SK-N-SH treated with all-trans-retinoic acid at 6 μM for 48 hours (cell line): ENCODE data around the gene POLR1D.

Experiments
- ISL1 ChIP-seq: fragments of 250-450 bp; sonication (Bioruptor Pico); IDR thresholded peaks from 2 replicates; pipeline ENCODE4 v2.1.2; 2022; ENCODE audit warnings: mild to moderate bottlenecking, moderate library complexity
- PATZ1 ChIP-seq: fragments of 250-450 bp; sonication (Bioruptor Pico); IDR thresholded peaks from 2 replicates; pipeline ENCODE4 v1.8.0; 2020; ENCODE audit warnings: mild to moderate bottlenecking, moderate library complexity, borderline replicate concordance
- POU6F1 ChIP-seq: fragments of 250-450 bp; sonication (Bioruptor Pico); IDR thresholded peaks from 2 replicates; pipeline ENCODE4 v1.8.0; 2021; ENCODE audit warnings: low read depth, mild to moderate bottlenecking, moderate library complexity, borderline replicate concordance
- SNAI2 ChIP-seq: fragments of 250-450 bp; sonication (Bioruptor Pico); IDR thresholded peaks from 2 replicates; pipeline ENCODE4 v1.5.0; 2020; ENCODE audit warnings: mild to moderate bottlenecking, moderate library complexity
- TCF4 ChIP-seq: fragments of 250-450 bp; sonication (Bioruptor Pico); IDR thresholded peaks from 2 replicates; pipeline ENCODE4 v1.8.0; 2021; ENCODE audit warnings: mild to moderate bottlenecking, moderate library complexity, borderline replicate concordance
- ZFP3 ChIP-seq: fragments of 250-450 bp; sonication (Bioruptor Pico); IDR thresholded peaks from 2 replicates; pipeline ENCODE4 v1.5.0; 2020; ENCODE audit warnings: mild to moderate bottlenecking, moderate library complexity

GRCh38 chr13:27621116-27621365 lies 651 bp upstream of the POLR1D start:
- TF ChIP-seq ZFP3 (CRISPR knock-in tag) (no peak), POU6F1 (CRISPR knock-in tag) (no peak), PATZ1 (no peak), TCF4 (CRISPR knock-in tag) (no peak), ISL1 (CRISPR knock-in tag) (no peak), SNAI2 (CRISPR knock-in tag) (no peak)
